Forelimb muscle (tissue), 1 donor: Measurements from ENCODE around the gene DNM3. TPM values are rescaled to one million over a fixed set of nuclear protein-coding genes. Genes with fewer than 3 reads are reported as not detected.

ENCODE experiments used
- DNase-seq: peaks from one replicate; pipeline ENCODE4 v3.0.0-alpha.2; 2013; ENCODE audit warnings: low read depth
- polyA plus RNA-seq: library from polyadenylated mRNA; unstranded; fragments of 120-200 nt; gene quantifications from one replicate; pipeline ENCODE4 v1.2.1, GENCODE V29; 2013; ENCODE audit not compliant: insufficient read length

DNM3 gene
- polyA plus RNA-seq, 1 donor, result 3.0 TPM

DNA sequence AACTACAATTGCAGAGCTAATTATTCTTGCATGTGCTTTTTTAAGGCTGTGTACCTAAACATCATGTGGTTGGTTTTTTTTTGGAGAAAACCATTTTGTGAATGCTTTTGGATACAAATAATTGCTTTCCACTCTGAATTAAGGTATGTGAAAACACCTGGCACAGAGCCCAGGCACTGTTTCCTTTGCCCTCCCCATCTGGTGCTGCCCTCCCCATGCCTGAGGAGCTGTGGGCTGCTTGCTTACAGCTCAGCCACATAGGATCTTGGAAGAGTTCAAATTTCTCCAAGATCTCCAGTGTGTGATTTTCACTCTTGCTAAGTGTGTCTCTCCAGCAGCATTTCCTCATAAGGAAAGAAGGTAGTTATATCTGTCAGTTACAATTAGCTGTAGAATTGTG lies 27.8 kb downstream of the DNM3 start:
- DNase-seq, result no peak

- DNase-seq, result no peak
Observed at GRCh38 chr1:171871848-171872247, 30.6 kb downstream of the DNM3 start.

- no peak for DNase-seq
Observed at GRCh38 chr1:171872430-171872829, 31.1 kb downstream of the DNM3 start.

DNA sequence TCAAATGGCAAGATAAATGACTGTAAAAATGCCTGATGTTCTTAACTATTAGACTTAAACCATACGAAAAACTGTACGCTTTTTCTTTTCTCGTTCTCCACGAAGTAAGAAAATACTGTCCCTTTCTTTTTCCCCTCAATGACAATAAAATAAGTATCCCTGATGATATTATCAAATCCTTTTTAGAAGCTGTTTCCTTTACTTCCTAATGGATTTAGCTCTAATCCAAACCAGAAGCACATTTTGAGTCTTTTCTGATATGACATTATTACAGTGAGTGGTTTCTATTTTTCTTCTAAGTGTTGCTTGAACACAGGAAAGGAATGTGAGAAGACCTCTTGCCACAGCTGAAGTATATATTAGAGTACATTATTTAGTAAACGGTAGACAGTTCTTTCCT lies 32.4 kb downstream of the DNM3 start:
- DNase-seq, result no peak

DNA sequence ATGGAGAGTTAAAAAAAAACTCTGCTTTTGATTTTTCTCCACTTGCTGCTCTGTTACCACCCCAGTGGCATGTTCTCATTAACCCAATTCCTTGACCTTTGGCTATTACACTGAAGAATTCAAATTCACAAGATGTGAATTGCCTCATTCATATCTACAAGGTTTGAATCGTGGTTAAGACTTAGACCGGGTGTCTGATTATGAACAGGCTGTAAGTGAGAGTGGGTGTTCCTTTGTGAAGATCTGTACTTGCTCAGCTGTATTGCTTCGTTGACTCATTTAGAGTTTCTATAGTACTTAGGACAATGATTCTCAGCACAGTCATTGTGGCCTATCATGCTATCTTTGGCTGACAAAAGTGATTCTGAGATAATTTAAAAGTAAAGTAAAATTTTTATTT lies 36.4 kb downstream of the DNM3 start:
- no peak for DNase-seq

- no peak for DNase-seq
Observed at GRCh38 chr1:171879556-171879955, 38.3 kb downstream of the DNM3 start.

DNA sequence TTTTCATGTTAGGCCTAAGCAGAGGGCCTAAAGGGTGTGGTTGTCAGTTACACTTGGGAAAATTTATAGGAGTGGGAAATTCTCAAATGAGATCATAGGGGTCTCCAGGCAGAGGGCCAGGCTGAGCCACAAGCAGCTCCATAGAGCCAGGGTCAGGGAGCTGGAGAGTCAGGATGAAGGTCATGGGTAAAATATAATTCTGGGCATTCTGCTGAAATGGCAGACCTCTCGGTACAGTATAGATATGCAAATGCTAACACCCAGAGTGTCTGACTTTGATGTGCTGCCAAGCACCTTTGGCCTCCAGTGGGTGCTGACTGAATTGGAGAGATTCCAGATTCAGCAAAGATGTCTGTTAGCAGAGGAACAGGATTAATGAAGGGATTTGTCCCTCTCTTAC lies 40.1 kb downstream of the DNM3 start:
- DNase-seq, result no peak

DNA sequence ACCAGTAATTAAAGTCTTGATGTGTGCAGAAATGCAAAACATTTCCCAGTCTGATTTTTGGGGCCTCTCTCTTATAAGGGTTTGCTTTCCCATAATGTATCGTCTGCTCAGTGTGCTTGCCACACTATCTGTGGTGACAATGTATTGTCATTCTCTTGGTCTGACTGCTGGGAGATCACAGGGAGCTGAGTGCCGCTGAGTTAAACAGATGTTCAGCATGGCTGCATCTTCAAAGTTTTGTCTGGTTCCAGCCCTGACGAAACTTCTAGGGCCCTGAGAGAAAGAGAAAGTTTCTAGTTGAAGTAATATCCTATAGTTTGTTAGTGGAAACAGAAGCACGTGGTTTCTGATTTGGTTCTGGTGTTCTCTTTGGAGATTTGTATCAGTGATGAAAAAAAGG lies 42.6 kb downstream of the DNM3 start:
- no peak for DNase-seq

- no peak for DNase-seq
Observed at GRCh38 chr1:171884475-171884874, 43.2 kb downstream of the DNM3 start.

GRCh38 chr1:171890131-171890530 lies 48.8 kb downstream of the DNM3 start:
- no peak for DNase-seq

DNA sequence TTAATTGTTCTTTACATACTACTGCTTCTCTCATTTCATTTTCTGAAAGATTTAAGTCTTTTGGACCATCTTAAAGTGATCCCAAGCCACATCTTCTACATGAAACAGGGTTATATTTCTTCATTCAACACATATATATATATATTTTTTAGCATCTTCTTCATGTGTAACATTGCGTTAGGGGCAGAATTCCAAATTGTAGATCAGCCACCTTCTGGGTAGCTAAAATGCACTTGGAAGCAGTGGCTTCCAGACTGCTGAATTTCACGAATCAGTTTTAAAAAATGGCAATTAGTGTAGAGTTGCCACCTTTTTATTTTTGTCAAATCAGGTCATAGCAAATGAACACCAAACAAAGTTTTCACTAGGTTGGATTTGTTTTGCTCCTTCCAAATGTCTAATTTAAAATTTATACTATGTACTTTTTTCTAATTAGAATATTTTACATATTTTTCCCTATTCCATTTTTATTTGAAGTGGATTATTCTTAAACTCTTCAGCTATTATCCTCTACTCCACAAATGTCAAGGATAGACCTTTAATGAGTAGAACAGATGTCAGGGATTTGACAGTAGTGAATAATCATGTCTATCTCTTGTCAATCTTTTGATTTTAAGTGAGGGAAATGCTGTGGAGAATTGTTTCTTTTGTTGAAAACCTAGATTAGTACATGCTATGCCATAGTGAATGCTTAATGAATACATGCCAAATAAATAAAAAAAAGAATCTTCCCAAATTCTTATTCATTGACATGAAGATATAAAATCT lies 55.8 kb downstream of the DNM3 start:
- no peak for DNase-seq

DNA sequence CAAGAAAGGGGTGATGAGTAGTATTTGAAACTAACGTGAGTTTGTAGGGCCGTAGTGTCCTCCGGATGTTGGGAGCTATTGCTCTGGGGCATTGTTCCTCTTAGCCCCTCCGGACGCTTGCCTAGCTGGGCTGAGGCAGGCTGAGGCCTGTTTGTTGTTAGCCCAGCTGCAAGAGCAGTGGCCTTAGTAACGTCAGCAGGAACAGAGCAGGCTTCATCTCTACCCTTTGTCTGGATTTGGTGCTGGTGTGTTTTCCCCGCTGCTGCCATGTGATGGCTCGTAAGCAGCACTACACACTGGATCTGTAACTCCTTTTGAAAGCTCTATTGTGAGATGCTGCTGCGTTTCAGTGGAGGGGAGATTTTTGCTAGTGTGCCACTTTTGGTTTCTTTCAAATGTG lies 57.6 kb downstream of the DNM3 start:
- DNase-seq, result no peak

DNA sequence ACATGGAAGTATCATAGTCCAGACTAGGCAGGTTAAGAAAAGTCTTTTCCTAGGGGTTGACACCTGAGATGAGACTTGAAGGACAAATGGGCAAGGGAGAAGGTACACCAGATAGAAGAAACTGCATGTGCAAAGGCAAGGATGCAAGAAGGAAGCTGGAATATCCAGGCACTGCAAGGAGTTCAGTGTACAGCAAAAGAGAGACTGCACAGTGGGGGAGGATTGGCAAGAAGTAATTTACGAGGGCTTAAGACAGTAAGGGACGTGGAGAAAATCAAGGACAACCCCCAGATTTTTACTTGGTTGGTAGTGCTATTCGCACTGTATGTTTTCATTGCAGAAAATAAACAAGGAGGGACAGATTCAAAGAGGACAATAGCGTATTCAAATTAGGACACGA lies 58.5 kb downstream of the DNM3 start:
- DNase-seq, result no peak

GRCh38 chr1:171901245-171901644 lies 59.9 kb downstream of the DNM3 start:
- DNase-seq, result no peak

DNA sequence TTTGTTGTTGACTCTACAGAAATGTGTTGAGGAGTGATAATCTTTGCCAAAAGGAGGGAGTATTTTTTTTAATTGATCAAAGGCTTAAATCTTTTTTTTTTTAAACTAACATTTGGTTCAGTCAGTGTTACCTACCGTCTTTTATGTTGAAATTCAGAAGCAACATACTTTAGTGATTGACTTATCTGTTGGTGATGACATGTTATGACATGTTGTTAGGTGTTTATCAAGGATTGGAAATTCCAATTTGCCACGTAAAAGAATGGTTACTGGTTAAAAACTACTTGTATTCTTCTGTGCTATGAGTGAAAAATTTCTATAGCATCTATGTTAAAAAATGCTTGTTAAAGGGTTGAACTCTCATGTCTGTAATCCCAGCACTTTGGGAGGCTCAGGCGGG lies 61.2 kb downstream of the DNM3 start:
- no peak for DNase-seq

- no peak for DNase-seq
Observed at GRCh38 chr1:171904778-171905450, 63.6 kb downstream of the DNM3 start.

DNA sequence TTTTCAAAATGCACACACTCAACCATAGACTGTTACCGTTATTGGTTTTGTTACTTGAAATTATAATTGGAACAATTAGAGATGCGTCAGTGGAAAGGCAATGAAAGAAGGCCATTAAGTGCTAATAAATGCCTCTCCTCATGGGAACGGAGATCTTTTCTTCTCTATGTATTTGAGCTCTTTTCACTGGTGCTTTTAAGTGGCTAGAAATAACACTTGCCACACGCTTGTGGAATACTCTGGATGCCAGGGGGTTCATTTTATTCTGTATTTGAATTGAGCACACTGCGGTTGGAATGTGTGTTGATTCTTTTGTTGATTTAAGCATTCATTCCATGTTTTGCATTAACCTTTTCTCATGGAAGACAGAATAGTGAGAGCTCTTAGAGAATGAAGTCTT lies 68.4 kb downstream of the DNM3 start:
- no peak for DNase-seq

- no peak for DNase-seq
Observed at GRCh38 chr1:171910786-171911185, 69.5 kb downstream of the DNM3 start.

- no peak for DNase-seq
Observed at GRCh38 chr1:171911506-171911905, 70.2 kb downstream of the DNM3 start.

DNA sequence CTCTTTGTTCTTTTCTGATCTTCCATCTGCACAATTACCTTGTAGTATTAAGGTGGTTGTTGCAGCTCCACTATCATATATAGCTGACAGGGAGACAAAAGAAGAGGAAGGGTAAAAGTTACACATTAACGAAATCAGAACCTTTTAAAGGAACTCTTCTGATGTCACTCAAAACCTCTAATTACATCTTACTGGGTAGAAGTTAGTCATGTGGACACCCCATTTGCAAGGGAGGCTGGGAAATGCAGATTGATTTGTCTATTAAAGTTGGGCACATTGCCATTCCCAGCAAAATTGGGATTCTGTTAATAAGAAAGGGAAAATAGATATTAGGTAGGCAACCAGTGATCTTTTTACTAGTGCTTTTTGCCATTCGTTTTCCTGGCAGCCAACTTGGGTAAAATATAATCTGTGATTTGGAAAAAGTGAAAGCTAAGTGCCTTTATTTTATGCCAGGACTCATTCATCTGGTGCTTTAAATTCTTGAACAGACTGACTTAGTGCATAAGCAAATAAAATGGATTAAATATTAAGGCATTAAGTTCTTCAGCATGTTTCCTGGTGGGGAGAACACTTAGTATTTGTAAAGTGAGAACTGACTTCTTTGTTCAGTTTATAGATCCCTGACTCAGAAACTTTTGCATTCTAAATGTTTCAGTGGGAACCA lies 71.3 kb downstream of the DNM3 start:
- no peak for DNase-seq

DNA sequence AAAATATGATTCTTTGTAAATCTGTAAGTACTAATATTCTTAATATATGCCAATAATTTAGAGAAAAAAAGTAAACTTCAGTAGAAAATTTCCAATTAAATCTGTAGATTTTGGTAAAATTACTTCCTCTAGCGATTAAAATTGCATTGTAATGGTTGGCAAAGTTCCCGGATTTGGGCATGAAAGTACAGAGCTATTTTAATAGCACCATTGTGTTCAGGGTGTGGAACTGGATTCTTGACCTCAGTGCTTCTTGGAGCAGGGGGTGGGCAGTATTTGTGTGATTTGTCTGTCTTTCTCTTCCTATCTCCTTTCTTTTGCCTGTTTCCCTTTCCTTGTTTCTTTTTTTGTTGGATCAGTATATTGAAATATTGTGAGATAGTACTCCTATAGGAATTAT lies 72.1 kb downstream of the DNM3 start:
- no peak for DNase-seq

DNA sequence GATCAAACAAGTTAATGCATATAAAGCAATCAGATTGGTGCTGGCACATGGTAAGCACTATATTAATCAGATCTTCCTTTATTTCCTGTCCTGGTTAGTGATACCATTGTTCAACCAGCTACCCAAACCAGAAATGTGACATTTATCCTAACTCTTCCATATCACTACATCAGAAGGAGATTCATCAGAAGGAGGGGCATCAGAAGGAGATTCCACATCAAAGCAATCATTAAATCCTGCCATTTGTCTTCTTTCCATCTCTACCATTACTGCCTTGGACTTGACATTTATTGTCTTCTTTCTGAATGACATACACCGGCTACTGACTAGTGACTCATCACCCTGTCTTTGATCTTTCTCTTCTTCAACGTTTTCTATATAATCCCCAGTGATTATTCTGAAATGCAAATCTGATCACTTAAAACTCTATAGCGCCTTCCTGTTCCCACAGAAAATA lies 75.0 kb downstream of the DNM3 start:
- no peak for DNase-seq

DNA sequence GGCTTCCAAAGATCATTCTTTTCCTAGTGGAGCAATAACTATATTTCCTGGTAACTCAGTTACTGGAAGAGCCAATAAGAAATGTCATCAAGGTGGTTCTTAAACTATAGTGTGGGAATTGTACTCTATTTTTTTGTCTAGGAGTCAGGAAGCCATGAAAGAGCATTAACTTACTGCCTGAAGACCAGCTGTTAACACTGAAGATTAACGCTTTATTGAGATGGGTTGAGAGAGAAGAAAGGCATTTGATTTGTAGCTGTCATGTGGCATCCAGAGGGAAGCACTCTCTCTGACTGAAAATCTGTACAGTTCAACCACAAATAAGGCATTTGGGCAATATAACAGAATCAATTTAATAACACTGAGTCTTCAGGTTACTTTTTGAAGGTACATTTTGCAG lies 76.0 kb downstream of the DNM3 start:
- no peak for DNase-seq
